Caco-2 (cell line): Measurements from ENCODE around the gene IL1RL1. TPM values are rescaled to one million over a fixed set of nuclear protein-coding genes. Genes with fewer than 3 reads are reported as not detected.

ENCODE experiments used
- BruUV-seq: library from RNA; stranded (reverse); fragments of 400-500 nt; replicated peaks from 2 replicates; lab custom pipeline; 2021; lab: Mats Ljungman, UMichigan
- CTCF ChIA-PET: fragments of 300-600 bp; sonication (Branson Sonifier 250); formaldehyde crosslinking; loops from one replicate; lab custom pipeline; 2022; ENCODE audit warnings: antibody characterized with exemption; lab: Charles Lee
- POLR2A ChIA-PET: fragments of 300-600 bp; sonication (Branson Sonifier 250); formaldehyde crosslinking; loops from one replicate; lab custom pipeline; 2022; ENCODE audit warnings: antibody characterized with exemption; lab: Charles Lee
- DNase-seq, 2 experiments: peaks; one replicate each; pipeline versions ENCODE4 v3.0.0 to v3.0.0-alpha.2; 2020 to 2022
- H3K27me3 ChIP-seq: replicated peaks from 2 replicates; pipeline ENCODE4 v1.6.0; 2011; ENCODE audit warnings: low read length; ENCODE audit not compliant: control insufficient read depth, insufficient read depth
- H3K36me3 ChIP-seq: 2 replicates; pipeline ENCODE4 v1.5.1; 2011; ENCODE audit warnings: low read length; ENCODE audit not compliant: control insufficient read depth, insufficient read depth
- H3K4me1 ChIP-seq: fragments of 250-450 bp; sonication (Bioruptor Pico); 2 replicates; pipeline ENCODE4 v1.5.1; 2020; ENCODE audit warnings: mild to moderate bottlenecking
- H3K4me3 ChIP-seq: 2 replicates; pipeline ENCODE4 v1.5.1; 2011; ENCODE audit warnings: low read depth, mild to moderate bottlenecking, control low read depth, low read length
- H3K9me3 ChIP-seq: fragments of 250-450 bp; sonication (Bioruptor Pico); 2 replicates; pipeline ENCODE4 v1.5.1; 2020; ENCODE audit warnings: mild to moderate bottlenecking, moderate library complexity
- H3K27ac Mint-ChIP-seq: one replicate; pipeline ENCODE4 v1.8.0; 2022; ENCODE audit warnings: mixed read lengths; ENCODE audit not compliant: unreplicated experiment
- H3K27me3 Mint-ChIP-seq: one replicate; pipeline ENCODE4 v1.8.0; 2022; ENCODE audit warnings: mixed read lengths; ENCODE audit not compliant: insufficient read depth, unreplicated experiment
- H3K36me3 Mint-ChIP-seq: one replicate; pipeline ENCODE4 v1.8.0; 2022; ENCODE audit warnings: mild to moderate bottlenecking, mixed read lengths; ENCODE audit not compliant: insufficient read depth, unreplicated experiment
- H3K4me1 Mint-ChIP-seq: one replicate; pipeline ENCODE4 v1.8.0; 2022; ENCODE audit warnings: low read depth, mixed read lengths; ENCODE audit not compliant: unreplicated experiment
- H3K4me3 Mint-ChIP-seq: one replicate; pipeline ENCODE4 v1.8.0; 2022; ENCODE audit warnings: mild to moderate bottlenecking, moderate library complexity, mixed read lengths; ENCODE audit not compliant: unreplicated experiment
- H3K9me3 Mint-ChIP-seq: one replicate; pipeline ENCODE4 v1.8.0; 2022; ENCODE audit warnings: mixed read lengths; ENCODE audit not compliant: unreplicated experiment
- CTCF ChIP-seq, 2 experiments: fragments of 200-600 bp in 1 of 2; IDR thresholded peaks; 1 replicate in 1 of 2; 2 replicates in 1 of 2; pipeline versions ENCODE4 v1.5.1 to v1.8.0; 2011 to 2022; ENCODE audit warnings: antibody characterized with exemption in 1 of 2, control low read depth in 1 of 2, inconsistent platforms in 1 of 2, low read depth in 1 of 2, low read length in 1 of 2, mild to moderate bottlenecking in 1 of 2, moderate library complexity in 1 of 2; ENCODE audit not compliant: insufficient read depth in 1 of 2, severe bottlenecking in 1 of 2, unreplicated experiment in 1 of 2
- intact Hi-C: fragments of 100-400 bp; cut with micrococcal nuclease; formaldehyde crosslinking; loops from one replicate; pipeline ENCODE4 v1.10.0; 2022; ENCODE audit not compliant: unreplicated experiment
- total RNA-seq: library from RNA; stranded (reverse); gene quantifications from 2 replicates; pipeline ENCODE4 v1.2.3, GENCODE V29; 2022

The IL1RL1 gene
- total RNA-seq, 1 experiment from 2014 or later = not detected

- no peaks in the 10 kb centered on the region for H3K27me3 ChIP-seq
- no peaks in the 10 kb centered on the region for H3K36me3 ChIP-seq
- H3K27me3 Mint-ChIP-seq = peaks cover 9% of the 10 kb centered on the region
- TF ChIP-seq CTCF (IDR thresholded peaks at IDR 0.05; ENCODE audit: insufficient read depth in 1 of 2, low read depth in 1 of 2, low read length in 1 of 2, severe bottlenecking in 1 of 2, unreplicated experiment in 1 of 2) = no peak
- H3K36me3 Mint-ChIP-seq = no peaks in the 10 kb centered on the region
- no peak overlapping the region for H3K4me3 ChIP-seq
- intact Hi-C loops = no loop called here
- CTCF ChIA-PET = no interaction called here
- H3K4me1 ChIP-seq = no peaks in the 10 kb centered on the region
- POLR2A ChIA-PET = no interaction called here
- no peak for DNase-seq
- BruUV-seq = no TSS peak
- no peaks in the 10 kb centered on the region for H3K4me1 Mint-ChIP-seq
- H3K4me3 Mint-ChIP-seq = no peak overlapping the region
- peaks cover 6% of the 10 kb centered on the region; the same call in 1 of the 2 replicates for H3K9me3 ChIP-seq
- H3K27ac Mint-ChIP-seq = no peak overlapping the region
- H3K9me3 Mint-ChIP-seq = peaks cover 24% of the 10 kb centered on the region
Measured at GRCh38 chr2:102369866-102370265, 58.5 kb downstream of the IL1RL1 start.

- Mint-ChIP-seq H3K4me1 (no peaks in the 10 kb centered on the region), H3K27me3 (peaks cover 9% of the 10 kb centered on the region), H3K4me3 (no peak overlapping the region), H3K36me3 (no peaks in the 10 kb centered on the region), H3K9me3 (no peaks in the 10 kb centered on the region), H3K27ac (no peak overlapping the region)
- CTCF ChIA-PET = no interaction called here
- intact Hi-C loops = no loop called here
- Histone ChIP-seq H3K9me3 (no peaks in the 10 kb centered on the region), H3K36me3 (no peaks in the 10 kb centered on the region), H3K4me1 (no peaks in the 10 kb centered on the region), H3K27me3 (no peaks in the 10 kb centered on the region), H3K4me3 (no peak overlapping the region)
- POLR2A ChIA-PET = no interaction called here
- no peak for TF ChIP-seq CTCF (IDR thresholded peaks at IDR 0.05; ENCODE audit: insufficient read depth in 1 of 2, low read depth in 1 of 2, low read length in 1 of 2, severe bottlenecking in 1 of 2, unreplicated experiment in 1 of 2)
- no TSS peak for BruUV-seq
- no peak for DNase-seq
Measured at GRCh38 chr2:102376052-102376591, 64.8 kb downstream of the IL1RL1 start.

- H3K4me1 Mint-ChIP-seq = no peaks in the 10 kb centered on the region
- BruUV-seq = no TSS peak
Measured at GRCh38 chr2:102383722-102384121, 72.4 kb downstream of the IL1RL1 start.

More at GRCh38 chr2:102383722-102384121, 72.4 kb downstream of the IL1RL1 start:
- ChIA-PET CTCF (no interaction called here), POLR2A (no interaction called here)
- no peak for TF ChIP-seq CTCF (IDR thresholded peaks at IDR 0.05; ENCODE audit: insufficient read depth in 1 of 2, low read depth in 1 of 2, low read length in 1 of 2, severe bottlenecking in 1 of 2, unreplicated experiment in 1 of 2)
- Mint-ChIP-seq H3K36me3 (no peaks in the 10 kb centered on the region), H3K27me3 (peaks cover 5% of the 10 kb centered on the region), H3K27ac (no peak overlapping the region), H3K9me3 (peaks cover 22% of the 10 kb centered on the region), H3K4me3 (no peak overlapping the region)
- H3K36me3 ChIP-seq = no peaks in the 10 kb centered on the region
- H3K4me3 ChIP-seq = no peak overlapping the region
- no peak for DNase-seq
- H3K4me1 ChIP-seq = no peaks in the 10 kb centered on the region
- H3K9me3 ChIP-seq = peaks cover 9% of the 10 kb centered on the region
- no peaks in the 10 kb centered on the region; the same call in 1 of the 2 replicates for H3K27me3 ChIP-seq
- intact Hi-C loops = no loop called here
